GM10248 (cell line): Measurements from ENCODE around the gene TRIML1.

Experiments
- CTCF ChIA-PET: fragments of 300-600 bp; sonication (Branson Sonifier 250); formaldehyde crosslinking; extraction: SDS; loops from one replicate; lab custom pipeline; 2021; ENCODE audit warnings: antibody characterized with exemption; lab: Yijun Ruan, JAX
- POLR2A ChIA-PET: fragments of 350-650 bp; sonication (Branson Sonifier 250); formaldehyde crosslinking; extraction: SDS; loops from one replicate; lab custom pipeline; 2020; ENCODE audit warnings: antibody characterized with exemption; lab: Yijun Ruan, JAX
- DNase-seq: peaks from one replicate; pipeline ENCODE4 v3.0.0; 2012; ENCODE audit errors: extremely low spot score
- TF ChIP-seq, protein P1 (sequence below): IDR thresholded peaks from 2 replicates; pipeline ENCODE4 v1.5.1; 2012; ENCODE audit warnings: mild to moderate bottlenecking, low read depth; ENCODE audit errors: extremely low read depth, missing control alignments, control extremely low read depth

Gene TRIML1

DNA sequence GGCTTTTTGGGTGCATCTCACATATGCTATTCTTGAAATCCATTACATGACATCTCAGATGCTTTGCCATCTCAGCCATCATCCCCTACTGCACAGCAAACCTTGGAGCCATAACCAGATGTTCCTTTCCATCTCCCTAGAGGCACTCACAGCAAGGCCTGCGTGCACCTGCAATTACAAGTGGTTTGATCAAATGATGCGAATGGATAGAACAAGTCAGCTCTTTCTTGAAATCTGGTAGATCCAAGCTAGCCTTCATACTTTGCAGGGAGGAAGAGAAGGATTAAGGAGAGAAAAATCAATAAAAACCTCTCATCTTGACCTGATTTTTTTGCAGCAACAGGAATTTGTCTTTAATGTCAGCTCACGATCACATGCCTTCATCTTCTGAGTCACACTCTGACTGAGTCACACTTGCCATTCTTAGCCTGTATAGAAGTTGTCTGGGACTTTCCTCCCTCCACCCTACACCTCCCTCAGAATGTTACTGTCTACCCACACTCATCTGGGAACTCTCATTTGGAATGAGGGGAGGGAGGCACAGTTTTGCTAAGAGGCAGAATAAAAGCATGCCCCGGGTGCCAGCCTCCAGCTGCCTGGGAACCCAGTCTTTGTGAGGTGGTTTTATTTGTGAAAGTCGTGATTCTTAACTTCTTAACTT, 11.9 kb upstream of the TRIML1 start:
- ChIA-PET POLR2A (no interaction called here), CTCF (no interaction called here)
- TF ChIP-seq, protein P1, sequence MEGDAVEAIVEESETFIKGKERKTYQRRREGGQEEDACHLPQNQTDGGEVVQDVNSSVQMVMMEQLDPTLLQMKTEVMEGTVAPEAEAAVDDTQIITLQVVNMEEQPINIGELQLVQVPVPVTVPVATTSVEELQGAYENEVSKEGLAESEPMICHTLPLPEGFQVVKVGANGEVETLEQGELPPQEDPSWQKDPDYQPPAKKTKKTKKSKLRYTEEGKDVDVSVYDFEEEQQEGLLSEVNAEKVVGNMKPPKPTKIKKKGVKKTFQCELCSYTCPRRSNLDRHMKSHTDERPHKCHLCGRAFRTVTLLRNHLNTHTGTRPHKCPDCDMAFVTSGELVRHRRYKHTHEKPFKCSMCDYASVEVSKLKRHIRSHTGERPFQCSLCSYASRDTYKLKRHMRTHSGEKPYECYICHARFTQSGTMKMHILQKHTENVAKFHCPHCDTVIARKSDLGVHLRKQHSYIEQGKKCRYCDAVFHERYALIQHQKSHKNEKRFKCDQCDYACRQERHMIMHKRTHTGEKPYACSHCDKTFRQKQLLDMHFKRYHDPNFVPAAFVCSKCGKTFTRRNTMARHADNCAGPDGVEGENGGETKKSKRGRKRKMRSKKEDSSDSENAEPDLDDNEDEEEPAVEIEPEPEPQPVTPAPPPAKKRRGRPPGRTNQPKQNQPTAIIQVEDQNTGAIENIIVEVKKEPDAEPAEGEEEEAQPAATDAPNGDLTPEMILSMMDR: no peak
- no peak for DNase-seq

DNA sequence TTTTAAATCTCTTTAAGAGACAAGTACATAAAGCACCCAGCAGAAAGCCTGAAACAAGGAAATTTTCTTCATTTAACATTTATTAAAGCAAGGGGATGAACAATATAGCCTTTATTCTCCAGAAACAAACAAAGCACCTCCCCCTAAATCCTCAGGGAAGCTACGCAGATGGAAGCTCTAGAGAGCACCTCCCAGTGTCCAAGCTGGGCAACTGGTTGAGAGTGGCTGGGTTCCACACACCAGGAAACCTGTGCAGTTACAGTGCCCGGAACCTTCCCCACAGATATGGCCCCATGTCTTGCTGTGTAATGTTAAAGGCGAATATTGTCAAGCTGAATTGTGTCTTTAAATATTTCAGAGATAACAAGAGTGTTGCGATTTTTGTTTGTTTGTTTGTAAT, 8.9 kb upstream of the TRIML1 start:
- TF ChIP-seq, protein P1: no peak
- ChIA-PET POLR2A (no interaction called here), CTCF (interaction anchor here (1.3 to 1.4 kb wide), 2 partner anchors 8 to 85 kb away, joined by 3 to 5 read pairs; no protein-coding TSS in a partner anchor)
- DNase-seq: no peak

DNA sequence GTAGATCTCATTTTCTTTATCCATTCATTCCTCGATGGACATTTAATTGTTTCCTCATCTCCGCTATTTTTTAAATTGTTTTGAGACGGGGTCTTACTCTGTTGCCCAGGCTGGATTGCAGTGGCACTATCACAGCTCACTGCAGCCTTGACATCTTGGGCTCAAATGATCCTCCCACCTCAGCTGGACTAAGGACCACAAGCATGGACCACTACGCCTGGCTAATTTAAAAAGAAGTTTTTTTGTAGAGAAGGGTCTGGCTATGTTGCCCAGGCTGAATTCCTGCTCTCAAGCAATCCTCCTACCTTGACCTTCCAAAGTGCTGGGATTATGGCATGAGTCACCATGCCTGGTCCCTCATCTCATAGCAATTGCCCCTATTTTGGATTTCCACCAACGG, 7.0 kb upstream of the TRIML1 start:
- CTCF ChIA-PET: interaction anchor here (1.3 kb wide), 1 partner anchor 9 kb away, joined by 3 read pairs; no protein-coding TSS in a partner anchor

DNA sequence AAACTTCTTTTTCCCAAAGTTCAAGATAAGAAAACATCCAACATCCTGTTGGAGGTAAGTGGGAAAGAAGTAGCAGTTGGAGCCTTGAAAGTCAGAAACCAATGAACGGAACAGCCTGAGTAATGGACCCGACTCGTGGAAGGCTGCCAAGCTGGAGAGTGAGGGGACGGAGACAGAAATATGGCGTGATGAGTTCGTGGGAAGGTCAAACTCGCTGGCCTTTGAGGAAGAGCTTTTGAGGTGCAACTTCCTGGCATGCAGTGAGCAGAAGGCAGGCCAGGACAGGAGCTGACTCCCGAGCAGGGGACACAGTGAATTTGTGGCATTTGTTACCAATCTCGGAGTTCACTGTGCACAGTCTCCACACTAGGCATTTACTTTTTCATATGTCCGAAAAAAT, 1.0 kb upstream of the TRIML1 start:
- TF ChIP-seq, protein P1: no peak
- ChIA-PET CTCF (no interaction called here), POLR2A (no interaction called here)
- no peak for DNase-seq

More for the DNA sequence above, 7.0 kb upstream of the TRIML1 start:
- DNase-seq: no peak
- TF ChIP-seq, protein P1: no peak
- POLR2A ChIA-PET: no interaction called here

DNA sequence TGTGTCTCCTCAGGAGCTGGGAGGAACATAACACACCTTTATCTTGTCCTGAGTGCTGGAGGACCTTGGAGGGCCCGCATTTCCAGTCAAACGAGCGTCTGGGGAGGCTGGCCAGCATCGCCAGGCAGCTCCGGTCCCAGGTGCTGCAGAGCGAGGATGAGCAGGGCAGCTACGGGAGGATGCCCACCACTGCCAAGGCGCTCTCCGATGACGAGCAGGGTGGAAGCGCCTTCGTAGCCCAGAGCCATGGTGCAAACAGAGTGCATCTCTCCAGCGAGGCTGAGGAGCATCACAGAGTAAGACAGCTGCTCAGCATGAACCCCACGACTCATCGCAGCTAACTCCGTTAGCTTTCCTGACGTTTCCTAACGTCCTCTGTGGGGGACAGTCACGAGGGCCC, 430 bp downstream of the TRIML1 start:
- POLR2A ChIA-PET: no interaction called here
- TF ChIP-seq, protein P1: no peak
- CTCF ChIA-PET: no interaction called here
- DNase-seq: no peak

DNA sequence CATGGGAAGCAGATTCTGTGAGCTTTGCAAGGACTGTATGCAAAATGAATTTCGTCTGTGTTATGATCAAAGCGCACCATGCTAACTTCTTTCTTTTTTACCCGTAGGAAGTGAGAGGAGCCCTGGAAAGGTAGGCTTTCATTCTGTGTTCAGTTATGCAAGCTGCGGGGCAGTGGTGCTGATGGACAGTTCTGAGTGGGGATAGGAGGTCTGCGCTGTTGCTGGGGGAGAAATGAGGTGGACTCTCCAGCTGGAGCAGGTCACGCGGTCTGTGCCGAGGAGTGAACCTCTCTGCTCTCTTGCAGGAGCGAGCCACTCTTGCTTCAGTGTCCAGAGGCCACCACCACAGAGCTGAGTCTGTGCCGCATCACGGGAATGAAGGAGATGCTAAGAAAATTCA, 4.5 kb downstream of the TRIML1 start:
- no peak for DNase-seq
- ChIA-PET CTCF (no interaction called here), POLR2A (no interaction called here)
- TF ChIP-seq, protein P1: no peak

DNA sequence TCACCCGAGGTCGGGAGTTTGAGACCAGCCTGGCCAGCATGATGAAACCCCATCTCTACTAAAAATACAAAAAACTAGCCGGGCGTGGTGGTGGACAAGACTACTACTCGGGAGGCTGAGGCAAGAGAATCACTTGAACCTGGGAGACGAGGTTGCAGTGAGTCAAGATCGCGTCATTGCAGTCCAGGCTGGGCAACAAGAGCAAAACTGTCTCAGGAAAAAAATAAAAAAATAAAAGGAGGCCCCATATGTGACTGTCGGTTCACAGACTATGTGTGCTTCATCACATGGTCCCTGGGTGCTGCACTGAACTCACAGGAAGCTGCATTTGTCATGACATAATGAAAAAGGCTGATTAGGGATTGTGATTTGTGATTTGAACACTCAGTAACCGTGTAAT, 6.4 kb downstream of the TRIML1 start:
- CTCF ChIA-PET: no interaction called here
- DNase-seq: no peak
- TF ChIP-seq, protein P1: no peak
- POLR2A ChIA-PET: no interaction called here
